HL-60 (cell line): ENCODE data around the gene KCNQ1.

ENCODE experiments used
- DNase-seq, 2 experiments: peaks; one replicate each; pipeline ENCODE4 v3.0.0-alpha.2; 2010 to 2020; ENCODE audit warnings: low read depth in 1 of 2, low spot score in 1 of 2
- H3K27ac ChIP-seq: fragments of 250-450 bp; sonication (Bioruptor Pico); replicated peaks from 2 replicates; pipeline ENCODE4 v1.5.1; 2020; ENCODE audit warnings: mild to moderate bottlenecking, moderate library complexity
- H3K27me3 ChIP-seq: fragments of 250-450 bp; sonication (Bioruptor Pico); 2 replicates; pipeline ENCODE4 v1.5.1; 2021; ENCODE audit warnings: mild to moderate bottlenecking, moderate library complexity; ENCODE audit not compliant: insufficient read depth, poor library complexity, severe bottlenecking
- H3K4me3 ChIP-seq: replicated peaks from 2 replicates; pipeline ENCODE4 v1.5.1; 2011; ENCODE audit warnings: mild to moderate bottlenecking, control low read depth, low read length; ENCODE audit not compliant: insufficient read depth
- CTCF ChIP-seq: IDR thresholded peaks from one replicate; pipeline ENCODE4 v1.5.1; 2011; ENCODE audit warnings: low read length, control low read depth, inconsistent platforms; ENCODE audit not compliant: insufficient read depth
- GABPA ChIP-seq: IDR thresholded peaks from 2 replicates; pipeline ENCODE4 v1.6.1; 2012; ENCODE audit warnings: low read depth
- POLR2AphosphoS5 ChIP-seq: IDR thresholded peaks from 2 replicates; pipeline ENCODE4 v1.6.1; 2012; ENCODE audit warnings: low read depth
- REST ChIP-seq: IDR thresholded peaks from 2 replicates; pipeline ENCODE4 v1.6.1; 2012; ENCODE audit warnings: low read depth; ENCODE audit not compliant: insufficient replicate concordance
- SPI1 ChIP-seq: IDR thresholded peaks from 2 replicates; pipeline ENCODE4 v1.6.1; 2012; ENCODE audit warnings: low read depth, mild to moderate bottlenecking, borderline replicate concordance

Gene KCNQ1

GRCh38 chr11:2579315-2580060 is 134.7 kb downstream of the KCNQ1 start:
- Histone ChIP-seq H3K27ac (no peak overlapping the region), H3K4me3 (no peak overlapping the region), H3K27me3 (no peaks in the 10 kb centered on the region)
- TF ChIP-seq CTCF (no peak), SPI1 (no peak), GABPA (no peak)
- no peak for DNase-seq

- DNase-seq, result no peak
- no peak overlapping the region for H3K4me3 ChIP-seq
- H3K27me3 ChIP-seq, result no peaks in the 10 kb centered on the region
- H3K27ac ChIP-seq, result no peak overlapping the region
- no peak for TF ChIP-seq POLR2AphosphoS5
Measured at GRCh38 chr11:2580061-2580421, 135.2 kb downstream of the KCNQ1 start.

GRCh38 chr11:2580571-2581001 is 135.8 kb downstream of the KCNQ1 start:
- no peak for TF ChIP-seq CTCF
- no peak for TF ChIP-seq REST
- TF ChIP-seq POLR2AphosphoS5, result no peak
- TF ChIP-seq GABPA, result no peak
- TF ChIP-seq SPI1, result no peak
- no peak for DNase-seq
- no peaks in the 10 kb centered on the region for H3K27me3 ChIP-seq
- no peak overlapping the region for H3K27ac ChIP-seq
- no peak overlapping the region for H3K4me3 ChIP-seq

GRCh38 chr11:2581151-2581930 is 136.5 kb downstream of the KCNQ1 start:
- DNase-seq, result no peak
- TF ChIP-seq CTCF (no peak), SPI1 (no peak), GABPA (no peak), REST (no peak), POLR2AphosphoS5 (no peak)
- no peaks in the 10 kb centered on the region for H3K27me3 ChIP-seq
- H3K4me3 ChIP-seq, result no peak overlapping the region
- H3K27ac ChIP-seq, result no peak overlapping the region
